PC-3 (cell line): ENCODE measurements around the gene ADIG. TPM values are rescaled to one million over a fixed set of nuclear protein-coding genes. Genes with fewer than 3 reads are reported as not detected.

Experiments used
- ATAC-seq: fragments of 200-7000 bp; cut with Tn5 transposase; 2 replicates; pipeline ENCODE4 v1.9.1; 2020; ENCODE audit warnings: mild to moderate bottlenecking, moderate library complexity
- Bru-seq: library from RNA; stranded (reverse); fragments of 400-500 nt; gene quantifications from one replicate; lab custom pipeline; 2021; lab: Mats Ljungman, UMichigan
- BruChase-seq, 2 experiments: library from RNA; stranded (reverse); fragments of 400-500 nt; gene quantifications; one replicate each; lab custom pipeline; 2021; lab: Mats Ljungman, UMichigan
- BruUV-seq: library from RNA; stranded (reverse); fragments of 400-500 nt; replicated peaks from 2 replicates; lab custom pipeline; 2021; lab: Mats Ljungman, UMichigan
- CTCF ChIA-PET: fragments of 300-600 bp; sonication (Branson Sonifier 250); formaldehyde crosslinking; loops from one replicate; lab custom pipeline; 2022; ENCODE audit warnings: antibody characterized with exemption; lab: Charles Lee
- POLR2A ChIA-PET: fragments of 300-600 bp; sonication (Branson Sonifier 250); formaldehyde crosslinking; loops from one replicate; lab custom pipeline; 2022; ENCODE audit warnings: antibody characterized with exemption; ENCODE audit not compliant: unreplicated experiment; lab: Charles Lee
- DNase-seq: peaks from one replicate; pipeline ENCODE4 v3.0.0-alpha.2; 2015
- H2AFZ ChIP-seq: fragments of 300-600 bp; sonication (generic); 2 replicates; pipeline ENCODE4 v1.6.0; 2016; ENCODE audit warnings: antibody characterized with exemption, low read length
- H3F3A ChIP-seq: fragments of 300-600 bp; sonication (generic); one replicate; pipeline ENCODE4 v1.6.0; 2017; ENCODE audit warnings: antibody characterized with exemption, low read length, control low read depth, mild to moderate bottlenecking; ENCODE audit not compliant: unreplicated experiment
- H3K27ac ChIP-seq: fragments of 300-600 bp; sonication (generic); 2 replicates; pipeline ENCODE4 v1.5.1; 2016; ENCODE audit warnings: mild to moderate bottlenecking, low read length
- H3K27me3 ChIP-seq: fragments of 300-600 bp; sonication (generic); 2 replicates; pipeline ENCODE4 v1.6.1; 2016; ENCODE audit warnings: low read length, mixed read lengths
- H3K36me3 ChIP-seq: fragments of 300-600 bp; sonication (generic); 2 replicates; pipeline ENCODE4 v1.6.1; 2016; ENCODE audit warnings: low read depth, mixed run types, low read length, mixed read lengths
- H3K4me1 ChIP-seq: fragments of 300-600 bp; sonication (generic); 2 replicates; pipeline ENCODE4 v1.5.1; 2016; ENCODE audit warnings: low read length; ENCODE audit not compliant: insufficient read depth
- H3K4me2 ChIP-seq: fragments of 300-600 bp; sonication (generic); 2 replicates; pipeline ENCODE4 v1.6.0; 2016; ENCODE audit warnings: low read length
- H3K4me3 ChIP-seq: fragments of 300-600 bp; sonication (generic); 2 replicates; pipeline ENCODE4 v1.5.1; 2016; ENCODE audit warnings: mild to moderate bottlenecking, low read length, mixed read lengths
- H3K79me2 ChIP-seq: fragments of 300-600 bp; sonication (generic); 2 replicates; pipeline ENCODE4 v1.6.1; 2017; ENCODE audit warnings: low read length, mixed read lengths
- H3K9ac ChIP-seq: fragments of 300-600 bp; sonication (generic); 2 replicates; pipeline ENCODE4 v1.6.0; 2016; ENCODE audit warnings: mild to moderate bottlenecking, low read length
- H3K9me2 ChIP-seq: fragments of 300-600 bp; sonication (generic); replicated peaks from 2 replicates; pipeline ENCODE4 v1.6.1; 2016; ENCODE audit warnings: mixed run types, low read length, mixed read lengths
- H3K9me3 ChIP-seq: fragments of 300-600 bp; sonication (generic); 2 replicates; pipeline ENCODE4 v1.6.1; 2016; ENCODE audit warnings: low read length, mixed read lengths
- H4K20me1 ChIP-seq: fragments of 300-600 bp; sonication (generic); 2 replicates; pipeline ENCODE4 v1.6.1; 2016; ENCODE audit warnings: low read length, mixed read lengths
- EZH2 ChIP-seq: fragments of 300-600 bp; sonication (generic); IDR thresholded peaks from one replicate; pipeline ENCODE4 v1.6.1; 2017; ENCODE audit warnings: antibody characterized with exemption, mild to moderate bottlenecking, low read length; ENCODE audit not compliant: unreplicated experiment
- EZH2phosphoT487 ChIP-seq: fragments of 300-600 bp; sonication (generic); IDR thresholded peaks from 2 replicates; pipeline ENCODE4 v1.6.1; 2018; ENCODE audit warnings: mild to moderate bottlenecking, antibody characterized with exemption, low read length, borderline replicate concordance
- intact Hi-C: fragments of 100-400 bp; cut with micrococcal nuclease; formaldehyde crosslinking; loops from 2 replicates; pipeline ENCODE4 v1.9.0; 2023
- long read RNA-seq: library from polyadenylated mRNA; unstranded; transcript quantifications from one replicate; pipeline ENCODE4 v2.0.0, GENCODE V29; 2021; ENCODE audit not compliant: unreplicated experiment
- total RNA-seq: library from RNA; depleted of rRNA; stranded (reverse); fragments of >200 nt; gene quantifications from 2 replicates; pipeline ENCODE4 v1.2.3, GENCODE V29; 2014; rRNA removed
- TF ChIP-seq, protein P1 (sequence below): fragments of 300-600 bp; sonication (generic); conservative IDR thresholded peaks from 2 replicates; pipeline ENCODE4 v1.5.1; 2017; ENCODE audit warnings: antibody characterized with exemption, low read depth, mild to moderate bottlenecking, low read length

Gene ADIG
- total RNA-seq (not detected in 2 replicates), Bru-seq, nascent RNA (percentile 41 among the genes with signal in this experiment), BruChase-seq, experiment 1, labeled RNA remaining after a 6-hour chase (percentile 38 among the genes with signal in this experiment), BruChase-seq, experiment 2, labeled RNA remaining after a 2-hour chase (percentile 37 among the genes with signal in this experiment)
- long read RNA-seq = 0 reads

GRCh38 chr20:38581013-38581412 lies at the start of gene ADIG:
ADIG (plus strand) TSS chr20:38581197; CDS start chr20:38581251, 54 bp downstream.
- no peaks in the 10 kb centered on the region for H3K9me2 ChIP-seq
- H3K9ac ChIP-seq = no peak within 1 kb of the TSS
- intact Hi-C loops = no loop called here
- no peaks in the 10 kb centered on the region for H3K79me2 ChIP-seq
- no peak within 1 kb of the TSS for H3K4me3 ChIP-seq
- ChIA-PET POLR2A (no interaction called here), CTCF (no interaction called here)
- peak; percentile 42 for ATAC-seq
- no TSS peak for BruUV-seq
- H3K27ac ChIP-seq = no peak within 1 kb of the TSS
- H2AFZ ChIP-seq = no peak within 1 kb of the TSS
- H3F3A ChIP-seq = no peaks in the 10 kb centered on the region
- H4K20me1 ChIP-seq = no peaks in the 10 kb centered on the region
- H3K36me3 ChIP-seq = peaks cover 6% of the 10 kb centered on the region; the same call in 1 of the 2 replicates
- no peak within 1 kb of the TSS for H3K4me2 ChIP-seq
- no peak for TF ChIP-seq EZH2
- H3K9me3 ChIP-seq = no peaks in the 10 kb centered on the region
- DNase-seq = peak; percentile 7
- H3K4me1 ChIP-seq = no peaks in the 10 kb centered on the region
- no peaks in the 10 kb centered on the region for H3K27me3 ChIP-seq

DNA sequence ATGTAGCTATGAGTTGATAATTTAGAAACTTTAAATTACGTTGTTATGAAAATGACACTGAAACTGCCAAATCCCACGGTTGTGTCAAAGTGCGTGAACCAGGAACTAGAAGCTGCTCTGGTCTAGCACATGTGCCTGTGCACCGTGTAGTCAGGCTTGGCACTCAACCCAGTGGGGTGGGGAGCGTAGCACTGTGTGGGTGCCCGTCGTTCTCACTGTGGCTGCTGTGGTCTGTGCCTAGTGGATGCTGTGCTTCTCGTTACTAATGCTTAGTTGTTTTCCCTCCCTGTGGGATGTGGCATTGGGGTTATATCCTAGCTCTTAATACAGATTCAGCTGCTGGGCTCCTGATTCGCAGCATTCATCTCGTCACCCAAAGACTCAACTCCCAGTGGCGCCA lies 46.2 kb upstream of the ADIG start:
- ATAC-seq (no peak), DNase-seq (no peak)
- Histone ChIP-seq H3K4me2 (no peak overlapping the region), H4K20me1 (no peaks in the 10 kb centered on the region), H3K4me1 (no peaks in the 10 kb centered on the region), H3K27me3 (no peaks in the 10 kb centered on the region), H2AFZ (no peak overlapping the region), H3F3A (no peaks in the 10 kb centered on the region), H3K79me2 (no peaks in the 10 kb centered on the region), H3K9me2 (no peaks in the 10 kb centered on the region), H3K27ac (no peak overlapping the region), H3K9me3 (no peaks in the 10 kb centered on the region), H3K36me3 (peaks cover 54% of the 10 kb centered on the region), H3K4me3 (no peak overlapping the region), H3K9ac (no peak overlapping the region)
- TF ChIP-seq EZH2 (no peak), EZH2phosphoT487 (no peak)
- TF ChIP-seq, protein P1, sequence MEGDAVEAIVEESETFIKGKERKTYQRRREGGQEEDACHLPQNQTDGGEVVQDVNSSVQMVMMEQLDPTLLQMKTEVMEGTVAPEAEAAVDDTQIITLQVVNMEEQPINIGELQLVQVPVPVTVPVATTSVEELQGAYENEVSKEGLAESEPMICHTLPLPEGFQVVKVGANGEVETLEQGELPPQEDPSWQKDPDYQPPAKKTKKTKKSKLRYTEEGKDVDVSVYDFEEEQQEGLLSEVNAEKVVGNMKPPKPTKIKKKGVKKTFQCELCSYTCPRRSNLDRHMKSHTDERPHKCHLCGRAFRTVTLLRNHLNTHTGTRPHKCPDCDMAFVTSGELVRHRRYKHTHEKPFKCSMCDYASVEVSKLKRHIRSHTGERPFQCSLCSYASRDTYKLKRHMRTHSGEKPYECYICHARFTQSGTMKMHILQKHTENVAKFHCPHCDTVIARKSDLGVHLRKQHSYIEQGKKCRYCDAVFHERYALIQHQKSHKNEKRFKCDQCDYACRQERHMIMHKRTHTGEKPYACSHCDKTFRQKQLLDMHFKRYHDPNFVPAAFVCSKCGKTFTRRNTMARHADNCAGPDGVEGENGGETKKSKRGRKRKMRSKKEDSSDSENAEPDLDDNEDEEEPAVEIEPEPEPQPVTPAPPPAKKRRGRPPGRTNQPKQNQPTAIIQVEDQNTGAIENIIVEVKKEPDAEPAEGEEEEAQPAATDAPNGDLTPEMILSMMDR = no peak
- ChIA-PET CTCF (no interaction called here), POLR2A (no interaction called here)
- intact Hi-C loops = no loop called here
- no TSS peak for BruUV-seq

GRCh38 chr20:38536310-38536709 lies 44.7 kb upstream of the ADIG start:
- H3F3A ChIP-seq = no peaks in the 10 kb centered on the region
- intact Hi-C loops = no loop called here
- H3K9ac ChIP-seq = no peak overlapping the region
- H4K20me1 ChIP-seq = no peaks in the 10 kb centered on the region
- CTCF ChIA-PET = no interaction called here
- no peaks in the 10 kb centered on the region for H3K27me3 ChIP-seq
- H3K9me2 ChIP-seq = no peaks in the 10 kb centered on the region
- peaks cover 64% of the 10 kb centered on the region for H3K36me3 ChIP-seq
- TF ChIP-seq EZH2 (no peak), EZH2phosphoT487 (no peak)
- TF ChIP-seq, protein P1 = no peak
- POLR2A ChIA-PET = no interaction called here
- H3K4me1 ChIP-seq = no peaks in the 10 kb centered on the region
- no peaks in the 10 kb centered on the region for H3K9me3 ChIP-seq
- no peak overlapping the region for H3K4me3 ChIP-seq
- H3K27ac ChIP-seq = no peak overlapping the region
- DNase-seq (peak; percentile 13), ATAC-seq (peak; percentile 65)
- no peaks in the 10 kb centered on the region for H3K79me2 ChIP-seq
- no TSS peak for BruUV-seq
- no peak overlapping the region for H2AFZ ChIP-seq
- no peak overlapping the region for H3K4me2 ChIP-seq
